ENCODE results near the gene SULT1C4.

The SULT1C4 gene

GRCh38 chr2:108396845-108397244 lies 19.1 kb downstream of the SULT1C4 start:
- Histone ChIP-seq H3K9me3 (replicated peaks; ENCODE audit: low read length) (peaks cover 9% of the 10 kb centered on the region), H3K36me3 (ENCODE audit: insufficient read depth, low read length) (no peaks in the 10 kb centered on the region), H3K4me1 (ENCODE audit: control insufficient read depth, insufficient read depth, low read length) (no peaks in the 10 kb centered on the region), H3K4me3 (ENCODE audit: low read length) (no peak overlapping the region), H3K9ac (ENCODE audit: low read depth, low read length) (no peak overlapping the region), H3K4me2 (ENCODE audit: low read length) (no peak overlapping the region), H3K27me3 (ENCODE audit: control insufficient read depth, insufficient read depth, low read length) (no peaks in the 10 kb centered on the region)

GRCh38 chr2:108399479-108399878 lies 21.7 kb downstream of the SULT1C4 start:
- H3K9ac ChIP-seq (ENCODE audit: low read depth, low read length), result no peak overlapping the region
- no peaks in the 10 kb centered on the region for H3K4me1 ChIP-seq (ENCODE audit: control insufficient read depth, insufficient read depth, low read length)

GRCh38 chr2:108401800-108402199 lies 24.0 kb downstream of the SULT1C4 start:
- no peaks in the 10 kb centered on the region for H3K27me3 ChIP-seq (ENCODE audit: control insufficient read depth, insufficient read depth, low read length)
- H3K9me3 ChIP-seq (replicated peaks; ENCODE audit: low read length), result peaks cover 12% of the 10 kb centered on the region
- H3K4me3 ChIP-seq (ENCODE audit: low read length), result no peak overlapping the region
- no peaks in the 10 kb centered on the region for H3K36me3 ChIP-seq (ENCODE audit: insufficient read depth, low read length)
- H3K9ac ChIP-seq (ENCODE audit: low read depth, low read length), result no peak overlapping the region
- H3K4me2 ChIP-seq (ENCODE audit: low read length), result no peak overlapping the region
- H3K4me1 ChIP-seq (ENCODE audit: control insufficient read depth, insufficient read depth, low read length), result no peaks in the 10 kb centered on the region

More at GRCh38 chr2:108399479-108399878, 21.7 kb downstream of the SULT1C4 start:
- no peaks in the 10 kb centered on the region for H3K27me3 ChIP-seq (ENCODE audit: control insufficient read depth, insufficient read depth, low read length)
- H3K9me3 ChIP-seq (replicated peaks; ENCODE audit: low read length), result peaks cover 9% of the 10 kb centered on the region
- no peak overlapping the region for H3K4me2 ChIP-seq (ENCODE audit: low read length)
- H3K4me3 ChIP-seq (ENCODE audit: low read length), result no peak overlapping the region
- no peaks in the 10 kb centered on the region for H3K36me3 ChIP-seq (ENCODE audit: insufficient read depth, low read length)

GRCh38 chr2:108403494-108403893 lies 25.7 kb downstream of the SULT1C4 start:
- Histone ChIP-seq H3K4me3 (ENCODE audit: low read length) (no peak overlapping the region), H3K27me3 (ENCODE audit: control insufficient read depth, insufficient read depth, low read length) (no peaks in the 10 kb centered on the region), H3K9me3 (replicated peaks; ENCODE audit: low read length) (peaks cover 12% of the 10 kb centered on the region), H3K4me2 (ENCODE audit: low read length) (no peak overlapping the region), H3K4me1 (ENCODE audit: control insufficient read depth, insufficient read depth, low read length) (no peaks in the 10 kb centered on the region), H3K36me3 (ENCODE audit: insufficient read depth, low read length) (no peaks in the 10 kb centered on the region), H3K9ac (ENCODE audit: low read depth, low read length) (no peak overlapping the region)

DNA sequence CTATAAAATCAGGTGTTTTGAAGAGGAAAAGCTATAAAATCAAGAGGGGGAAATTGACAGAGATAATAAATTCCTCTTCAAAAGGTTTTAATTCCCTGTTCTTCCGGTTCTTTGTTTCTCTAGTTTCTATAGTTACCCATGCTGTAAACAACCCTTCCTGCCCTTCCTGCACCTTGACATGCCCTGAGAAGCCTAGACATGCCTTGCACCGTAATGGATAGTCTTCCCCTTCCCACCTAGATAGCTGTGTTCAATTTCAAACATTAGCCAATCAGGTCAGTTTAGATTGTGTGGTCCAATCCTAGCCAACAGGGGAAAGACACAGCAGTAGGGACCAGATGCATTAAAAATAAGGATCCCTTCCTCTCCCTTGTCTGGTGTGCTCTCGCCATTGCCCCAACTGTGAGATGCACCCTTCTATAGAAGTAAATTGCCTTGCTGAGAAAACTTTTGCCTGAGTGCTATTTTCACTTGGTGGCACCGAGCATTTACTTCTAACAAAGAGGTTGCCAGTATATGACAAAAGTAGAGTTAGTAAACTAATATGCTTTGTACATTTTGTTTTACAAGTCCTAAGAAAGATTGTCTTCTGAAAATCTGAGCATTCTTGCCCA lies 27.1 kb downstream of the SULT1C4 start:
- H3K4me1 ChIP-seq (ENCODE audit: control insufficient read depth, insufficient read depth, low read length), result no peaks in the 10 kb centered on the region
- no peak overlapping the region for H3K4me2 ChIP-seq (ENCODE audit: low read length)
- H3K36me3 ChIP-seq (ENCODE audit: insufficient read depth, low read length), result no peaks in the 10 kb centered on the region
- H3K9me3 ChIP-seq (replicated peaks; ENCODE audit: low read length), result peaks cover 3% of the 10 kb centered on the region
- H3K27me3 ChIP-seq (ENCODE audit: control insufficient read depth, insufficient read depth, low read length), result no peaks in the 10 kb centered on the region
- no peak overlapping the region for H3K4me3 ChIP-seq (ENCODE audit: low read length)
- no peak overlapping the region for H3K9ac ChIP-seq (ENCODE audit: low read depth, low read length)

- Histone ChIP-seq H3K9ac (ENCODE audit: low read depth, low read length) (no peak overlapping the region), H3K4me1 (ENCODE audit: control insufficient read depth, insufficient read depth, low read length) (peaks cover 1% of the 10 kb centered on the region), H3K9me3 (replicated peaks; ENCODE audit: low read length) (peaks cover 3% of the 10 kb centered on the region), H3K36me3 (ENCODE audit: insufficient read depth, low read length) (no peaks in the 10 kb centered on the region), H3K4me2 (ENCODE audit: low read length) (no peak overlapping the region), H3K4me3 (ENCODE audit: low read length) (no peak overlapping the region), H3K27me3 (ENCODE audit: control insufficient read depth, insufficient read depth, low read length) (no peaks in the 10 kb centered on the region)
Measured at GRCh38 chr2:108407864-108408729, 30.3 kb downstream of the SULT1C4 start.

- peaks cover 7% of the 10 kb centered on the region for H3K4me1 ChIP-seq (ENCODE audit: control insufficient read depth, insufficient read depth, low read length)
- H3K36me3 ChIP-seq (ENCODE audit: insufficient read depth, low read length), result no peaks in the 10 kb centered on the region
- H3K4me2 ChIP-seq (ENCODE audit: low read length), result no peak overlapping the region
Measured at GRCh38 chr2:108409768-108410167, 32.0 kb downstream of the SULT1C4 start.

DNA sequence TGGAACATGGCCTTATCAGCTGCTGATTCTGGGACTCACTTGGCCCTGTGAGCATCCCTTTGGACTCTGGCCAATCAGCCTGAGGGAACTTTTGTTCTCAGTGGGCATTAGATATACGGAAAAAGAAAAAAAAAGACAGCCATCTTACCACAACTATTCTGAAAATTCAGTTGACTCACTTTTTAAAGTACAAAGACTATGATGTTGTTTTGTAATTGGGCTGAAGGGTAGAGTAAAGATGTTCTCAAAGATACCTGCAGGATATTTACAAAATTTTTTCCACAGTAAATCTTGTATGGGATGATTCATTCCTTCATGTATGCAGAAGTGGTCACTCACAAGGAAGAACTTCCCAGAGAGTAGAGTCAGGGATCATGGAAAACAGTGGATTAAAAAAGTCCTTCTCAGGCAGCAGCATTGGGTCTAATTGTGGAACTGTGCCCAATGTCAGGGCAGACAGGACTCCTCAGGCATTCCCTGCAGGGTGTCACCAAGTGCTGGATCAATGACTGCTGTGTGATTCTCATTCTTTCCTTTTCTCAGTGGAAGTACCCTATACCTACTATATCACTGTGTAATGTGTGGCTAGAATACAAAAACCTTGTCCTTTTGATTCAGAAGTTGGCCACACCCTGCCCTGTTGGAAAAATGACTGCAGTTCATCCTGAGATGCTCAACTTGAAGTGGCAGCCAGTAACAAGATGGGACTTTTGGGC lies 35.4 kb downstream of the SULT1C4 start:
- peak overlapping the region; percentile 38 for H3K4me2 ChIP-seq (ENCODE audit: low read length)
- H3K4me1 ChIP-seq (ENCODE audit: control insufficient read depth, insufficient read depth, low read length), result peaks cover 7% of the 10 kb centered on the region
- H3K9me3 ChIP-seq (replicated peaks; ENCODE audit: low read length), result no peaks in the 10 kb centered on the region
- H3K27me3 ChIP-seq (ENCODE audit: control insufficient read depth, insufficient read depth, low read length), result no peaks in the 10 kb centered on the region
- no peak overlapping the region for H3K4me3 ChIP-seq (ENCODE audit: low read length)
- H3K36me3 ChIP-seq (ENCODE audit: insufficient read depth, low read length), result no peaks in the 10 kb centered on the region
- no peak overlapping the region for H3K9ac ChIP-seq (ENCODE audit: low read depth, low read length)

More at GRCh38 chr2:108409768-108410167, 32.0 kb downstream of the SULT1C4 start:
- H3K4me3 ChIP-seq (ENCODE audit: low read length), result no peak overlapping the region
- H3K9ac ChIP-seq (ENCODE audit: low read depth, low read length), result no peak overlapping the region
- H3K27me3 ChIP-seq (ENCODE audit: control insufficient read depth, insufficient read depth, low read length), result no peaks in the 10 kb centered on the region
- H3K9me3 ChIP-seq (replicated peaks; ENCODE audit: low read length), result peaks cover 3% of the 10 kb centered on the region

DNA sequence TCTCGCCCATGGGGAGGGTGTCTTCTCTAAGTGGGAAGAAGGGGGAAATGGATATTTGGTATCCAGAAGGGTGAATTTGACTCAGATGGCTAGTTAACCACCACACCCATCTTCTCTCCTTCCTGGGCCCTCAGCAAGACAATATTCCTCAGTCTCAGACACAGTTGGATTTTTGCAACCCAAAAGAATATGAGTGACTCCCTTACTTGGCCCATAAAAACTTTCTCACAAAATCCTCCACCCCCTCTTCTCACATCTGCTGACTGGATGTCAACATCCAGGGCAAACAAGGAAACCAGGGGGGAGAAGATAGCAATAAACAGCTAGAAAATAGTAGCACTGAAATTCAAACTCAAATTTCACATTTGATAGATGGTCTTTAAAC lies 35.9 kb downstream of the SULT1C4 start:
- Histone ChIP-seq H3K4me3 (ENCODE audit: low read length) (no peak overlapping the region), H3K9me3 (replicated peaks; ENCODE audit: low read length) (no peaks in the 10 kb centered on the region), H3K4me1 (ENCODE audit: control insufficient read depth, insufficient read depth, low read length) (peaks cover 7% of the 10 kb centered on the region), H3K9ac (ENCODE audit: low read depth, low read length) (no peak overlapping the region), H3K27me3 (ENCODE audit: control insufficient read depth, insufficient read depth, low read length) (no peaks in the 10 kb centered on the region), H3K36me3 (ENCODE audit: insufficient read depth, low read length) (no peaks in the 10 kb centered on the region), H3K4me2 (ENCODE audit: low read length) (peak overlapping the region; percentile 38)

DNA sequence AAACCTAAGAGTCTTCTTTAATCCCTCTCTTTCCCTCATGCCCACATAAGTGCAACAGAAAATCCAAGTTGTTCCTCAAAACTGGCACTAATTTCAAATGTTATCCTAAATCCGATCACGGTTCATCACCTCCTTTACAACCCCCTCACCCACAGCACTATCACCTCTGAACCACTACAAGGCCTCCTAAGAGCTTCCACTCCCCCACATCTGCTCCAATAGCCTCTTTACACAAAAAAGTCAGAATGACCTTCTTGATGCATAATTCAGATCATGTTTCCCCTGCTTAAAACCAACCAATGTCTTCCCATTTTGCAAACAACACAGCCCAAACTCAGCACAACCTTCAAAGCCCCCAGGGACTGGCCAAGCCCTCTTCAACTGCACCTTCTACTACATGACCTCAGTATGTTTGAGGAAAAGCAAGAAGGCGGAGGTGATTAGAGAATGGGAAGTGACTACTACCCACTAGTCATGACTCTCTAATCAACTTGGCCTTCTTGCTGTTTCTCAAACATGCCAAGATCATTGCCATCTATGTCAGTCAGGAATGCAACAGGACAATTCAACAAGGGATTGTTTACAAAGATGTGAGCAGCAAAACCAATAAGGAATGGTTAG lies 36.6 kb downstream of the SULT1C4 start:
- Histone ChIP-seq H3K27me3 (ENCODE audit: control insufficient read depth, insufficient read depth, low read length) (no peaks in the 10 kb centered on the region), H3K36me3 (ENCODE audit: insufficient read depth, low read length) (no peaks in the 10 kb centered on the region), H3K4me3 (ENCODE audit: low read length) (no peak overlapping the region), H3K4me1 (ENCODE audit: control insufficient read depth, insufficient read depth, low read length) (peaks cover 7% of the 10 kb centered on the region), H3K9ac (ENCODE audit: low read depth, low read length) (no peak overlapping the region), H3K9me3 (replicated peaks; ENCODE audit: low read length) (no peaks in the 10 kb centered on the region), H3K4me2 (ENCODE audit: low read length) (no peak overlapping the region)

- Histone ChIP-seq H3K36me3 (ENCODE audit: insufficient read depth, low read length) (no peaks in the 10 kb centered on the region), H3K9ac (ENCODE audit: low read depth, low read length) (no peak overlapping the region), H3K4me1 (ENCODE audit: control insufficient read depth, insufficient read depth, low read length) (peaks cover 7% of the 10 kb centered on the region), H3K4me2 (ENCODE audit: low read length) (no peak overlapping the region), H3K4me3 (ENCODE audit: low read length) (no peak overlapping the region), H3K27me3 (ENCODE audit: control insufficient read depth, insufficient read depth, low read length) (no peaks in the 10 kb centered on the region), H3K9me3 (replicated peaks; ENCODE audit: low read length) (no peaks in the 10 kb centered on the region)
Measured at GRCh38 chr2:108414945-108415344, 37.2 kb downstream of the SULT1C4 start.
